ENCODE data around the gene ACTL8. TPM values are rescaled to one million over a fixed set of nuclear protein-coding genes. Genes with fewer than 3 reads are reported as not detected.
A peak's percentile ranks its signal among the peaks of the same experiment; 100 is the strongest.

The ACTL8 gene
- total RNA-seq, 1 donor from 2014 or later = not detected

GRCh38 chr1:17822741-17823426 is 67.8 kb downstream of the ACTL8 start:
- H3K27me3 Mint-ChIP-seq = peaks cover 44% of the 10 kb centered on the region
- H3K36me3 Mint-ChIP-seq (ENCODE audit: insufficient read depth) = no peaks in the 10 kb centered on the region
- H3K27ac Mint-ChIP-seq = no peak overlapping the region
- no peak for TF ChIP-seq CTCF (IDR thresholded peaks at IDR 0.05; ENCODE audit: unreplicated experiment)
- no peak for DNase-seq (ENCODE audit: low spot score, unreplicated experiment)
- H3K4me3 Mint-ChIP-seq (ENCODE audit: low read depth) = no peak overlapping the region
- no peaks in the 10 kb centered on the region for H3K4me1 Mint-ChIP-seq (ENCODE audit: low read depth)
- no peaks in the 10 kb centered on the region for H3K9me3 Mint-ChIP-seq (ENCODE audit: low read depth)

- DNase-seq (ENCODE audit: low spot score, unreplicated experiment) = no peak
- no peak overlapping the region for H3K27ac Mint-ChIP-seq
- no peak overlapping the region for H3K4me3 Mint-ChIP-seq (ENCODE audit: low read depth)
- TF ChIP-seq CTCF (IDR thresholded peaks at IDR 0.05; ENCODE audit: unreplicated experiment) = no peak
- no peaks in the 10 kb centered on the region for H3K4me1 Mint-ChIP-seq (ENCODE audit: low read depth)
- H3K27me3 Mint-ChIP-seq = peaks cover 37% of the 10 kb centered on the region
- H3K36me3 Mint-ChIP-seq (ENCODE audit: insufficient read depth) = no peaks in the 10 kb centered on the region
- no peaks in the 10 kb centered on the region for H3K9me3 Mint-ChIP-seq (ENCODE audit: low read depth)
Observed at GRCh38 chr1:17825273-17826164, 70.4 kb downstream of the ACTL8 start.

DNA sequence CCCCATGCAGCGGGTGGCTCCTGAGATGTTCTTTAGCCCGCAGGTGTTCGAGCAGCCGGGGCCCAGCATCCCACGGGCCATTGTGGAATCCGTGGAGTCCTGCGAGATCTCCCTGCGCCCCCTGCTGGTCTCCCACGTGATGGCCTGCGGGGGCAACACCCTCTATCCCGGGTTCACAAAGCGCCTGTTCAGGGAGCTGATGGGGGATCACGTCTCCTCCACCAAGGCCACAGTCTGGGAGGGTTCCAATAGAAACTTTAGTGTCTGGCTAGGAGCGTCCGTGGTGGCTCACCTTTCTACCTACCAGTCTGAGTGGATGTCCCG is 71.0 kb downstream of the ACTL8 start:
- no peak overlapping the region for H3K4me3 Mint-ChIP-seq (ENCODE audit: low read depth)
- TF ChIP-seq CTCF (IDR thresholded peaks at IDR 0.05; ENCODE audit: unreplicated experiment) = peak; percentile 79
- peak; percentile 63 for DNase-seq (ENCODE audit: low spot score, unreplicated experiment)
- no peaks in the 10 kb centered on the region for H3K9me3 Mint-ChIP-seq (ENCODE audit: low read depth)
- no peaks in the 10 kb centered on the region for H3K4me1 Mint-ChIP-seq (ENCODE audit: low read depth)
- H3K36me3 Mint-ChIP-seq (ENCODE audit: insufficient read depth) = no peaks in the 10 kb centered on the region
- H3K27me3 Mint-ChIP-seq = peaks cover 40% of the 10 kb centered on the region
- H3K27ac Mint-ChIP-seq = no peak overlapping the region

GRCh38 chr1:17828991-17829390 is 73.9 kb downstream of the ACTL8 start:
- Mint-ChIP-seq H3K4me3 (ENCODE audit: low read depth) (no peak overlapping the region), H3K4me1 (ENCODE audit: low read depth) (no peaks in the 10 kb centered on the region), H3K36me3 (ENCODE audit: insufficient read depth) (no peaks in the 10 kb centered on the region), H3K9me3 (ENCODE audit: low read depth) (no peaks in the 10 kb centered on the region), H3K27ac (no peak overlapping the region), H3K27me3 (peaks cover 37% of the 10 kb centered on the region)
- no peak for DNase-seq (ENCODE audit: low spot score, unreplicated experiment)
- no peak for TF ChIP-seq CTCF (IDR thresholded peaks at IDR 0.05; ENCODE audit: unreplicated experiment)

DNA sequence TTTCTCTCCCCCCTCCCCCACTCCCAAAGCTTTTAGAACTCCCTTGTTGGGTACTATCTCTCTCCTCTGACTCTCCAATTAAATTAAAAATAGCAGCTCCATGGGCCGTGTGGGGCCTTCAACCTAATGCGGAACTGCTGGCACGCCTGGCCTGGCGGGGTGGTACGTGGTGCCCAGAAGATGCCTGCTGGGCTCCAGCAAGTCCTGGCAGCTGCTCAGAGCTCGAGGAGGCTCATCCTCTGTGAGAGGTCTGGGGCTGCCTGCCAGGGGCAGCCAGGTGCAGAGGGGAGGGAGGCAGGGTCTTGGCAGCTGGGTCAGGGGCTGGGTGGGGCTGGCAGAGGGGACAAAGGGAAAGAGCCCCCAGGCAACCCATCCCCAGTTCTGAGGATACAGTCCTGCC is 74.4 kb downstream of the ACTL8 start:
- no peak overlapping the region for H3K4me3 Mint-ChIP-seq (ENCODE audit: low read depth)
- no peak for DNase-seq (ENCODE audit: low spot score, unreplicated experiment)
- H3K27ac Mint-ChIP-seq = no peak overlapping the region
- H3K4me1 Mint-ChIP-seq (ENCODE audit: low read depth) = no peaks in the 10 kb centered on the region
- H3K36me3 Mint-ChIP-seq (ENCODE audit: insufficient read depth) = no peaks in the 10 kb centered on the region
- peaks cover 39% of the 10 kb centered on the region for H3K27me3 Mint-ChIP-seq
- TF ChIP-seq CTCF (IDR thresholded peaks at IDR 0.05; ENCODE audit: unreplicated experiment) = no peak
- no peaks in the 10 kb centered on the region for H3K9me3 Mint-ChIP-seq (ENCODE audit: low read depth)

Data from progenitor cell of endocrine pancreas (in vitro differentiated cells).